Neural cell (in vitro differentiated cells): ENCODE measurements around the gene P2RX3.

Experiments
- CTCF ChIP-seq: fragments of 450-650 bp; IDR thresholded peaks from 2 replicates; pipeline ENCODE4 v1.5.1; 2014; ENCODE audit warnings: antibody characterized with exemption, mild to moderate bottlenecking, moderate library complexity; ENCODE audit not compliant: poor library complexity, severe bottlenecking
- EP300 ChIP-seq: fragments of 450-650 bp; conservative IDR thresholded peaks from 2 replicates; pipeline ENCODE4 v1.6.1; 2014; ENCODE audit warnings: antibody characterized with exemption, mild to moderate bottlenecking, moderate library complexity; ENCODE audit not compliant: poor library complexity, severe bottlenecking
- REST ChIP-seq: IDR thresholded peaks from 2 replicates; pipeline ENCODE4 v1.6.1; 2012; ENCODE audit warnings: borderline replicate concordance
- SMC3 ChIP-seq: fragments of 450-650 bp; conservative IDR thresholded peaks from 2 replicates; pipeline ENCODE4 v1.6.1; 2014; ENCODE audit warnings: antibody characterized with exemption, mild to moderate bottlenecking, moderate library complexity; ENCODE audit not compliant: poor library complexity

GRCh38 chr11:57303280-57303989, 34.7 kb upstream of the P2RX3 start:
- TF ChIP-seq REST (no peak), SMC3 (no peak), EP300 (no peak), CTCF (no peak)
